Liver (tissue), 9 donors: ENCODE results near the gene ARSK. TPM values are rescaled to one million over a fixed set of nuclear protein-coding genes. Genes with fewer than 3 reads are reported as not detected.
"Not testable (repeated sequence)": the region's sequence is repeated elsewhere in the genome, so short reads cannot be mapped to it uniquely, and the experiment has no call there.

Experiments used
- DNase-seq: peaks from one replicate; pipeline ENCODE4 v3.0.0-alpha.2; 2017; ENCODE audit warnings: low spot score
- H3K27ac ChIP-seq, 2 donors: one replicate each; pipeline ENCODE4 v1.7.0; 2013; ENCODE audit warnings: inconsistent platforms in 2 of 2, low read length in 2 of 2, control low read depth in 1 of 2, low read depth in 1 of 2, mild to moderate bottlenecking in 1 of 2
- H3K27me3 ChIP-seq, 4 donors: one replicate each; pipeline versions ENCODE4 v1.6.1 to v1.7.0; 2013; ENCODE audit warnings: low read length in 3 of 4, inconsistent platforms in 1 of 4, mild to moderate bottlenecking in 1 of 4, moderate library complexity in 1 of 4; ENCODE audit not compliant: control insufficient read depth in 4 of 4, insufficient read depth in 4 of 4
- H3K36me3 ChIP-seq, 4 donors: one replicate each; pipeline versions ENCODE4 v1.6.1 to v1.7.0; 2013; ENCODE audit warnings: low read length in 3 of 4, mild to moderate bottlenecking in 3 of 4, low read depth in 1 of 4, moderate library complexity in 1 of 4; ENCODE audit not compliant: control insufficient read depth in 4 of 4, insufficient read depth in 3 of 4
- H3K4me1 ChIP-seq, 4 donors: one replicate each; pipeline versions ENCODE4 v1.6.1 to v1.7.0; 2013; ENCODE audit warnings: low read length in 3 of 4, mild to moderate bottlenecking in 3 of 4, moderate library complexity in 1 of 4; ENCODE audit not compliant: control insufficient read depth in 4 of 4, insufficient read depth in 4 of 4
- H3K4me3 ChIP-seq, 3 donors: one replicate each; pipeline versions ENCODE4 v1.6.1 to v1.7.0; 2013; ENCODE audit warnings: low read length in 3 of 3, control low read depth in 1 of 3, low read depth in 1 of 3, mild to moderate bottlenecking in 1 of 3
- H3K9ac ChIP-seq, 2 donors: one replicate each; pipeline ENCODE4 v1.7.0; 2013; ENCODE audit warnings: low read length in 2 of 2, mild to moderate bottlenecking in 2 of 2, moderate library complexity in 2 of 2, control low read depth in 1 of 2, low read depth in 1 of 2
- H3K9me3 ChIP-seq, 4 donors: one replicate each; pipeline versions ENCODE4 v1.6.1 to v1.7.0; 2013; ENCODE audit warnings: low read length in 3 of 4; ENCODE audit not compliant: control insufficient read depth in 4 of 4
- ATF3 ChIP-seq: IDR thresholded peaks from 2 replicates; pipeline ENCODE4 v1.6.1; 2016; ENCODE audit warnings: antibody characterized with exemption
- CTCF ChIP-seq: fragments of 150-350 bp; IDR thresholded peaks from 2 replicates; pipeline ENCODE4 v1.5.1; 2017; ENCODE audit warnings: improper control_type of control experiment, low read depth, low read length; ENCODE audit not compliant: missing input control
- EGR1 ChIP-seq, 2 donors: IDR thresholded peaks; 2 replicates each; pipeline ENCODE4 v1.6.1; 2016 to 2018; ENCODE audit warnings: antibody characterized with exemption in 2 of 2, low read depth in 2 of 2
- FOXA1 ChIP-seq: IDR thresholded peaks from 2 replicates; pipeline ENCODE4 v1.6.1; 2016; ENCODE audit warnings: antibody characterized with exemption
- FOXA2 ChIP-seq: IDR thresholded peaks from 2 replicates; pipeline ENCODE4 v1.6.1; 2016; ENCODE audit warnings: antibody characterized with exemption
- GABPA ChIP-seq, 2 donors: IDR thresholded peaks in 1 of 2; conservative IDR thresholded peaks in 1 of 2; 2 replicates each; pipeline ENCODE4 v1.6.1; 2016; ENCODE audit warnings: antibody characterized with exemption in 2 of 2, mild to moderate bottlenecking in 1 of 2, moderate library complexity in 1 of 2
- HNF4A ChIP-seq, 2 donors: conservative IDR thresholded peaks; 2 replicates each; pipeline ENCODE4 v1.6.1; 2016; ENCODE audit warnings: antibody characterized with exemption in 2 of 2, mild to moderate bottlenecking in 2 of 2
- HNF4G ChIP-seq: IDR thresholded peaks from 2 replicates; pipeline ENCODE4 v1.6.1; 2016; ENCODE audit warnings: antibody characterized with exemption
- JUND ChIP-seq, 2 donors: IDR thresholded peaks; 2 replicates each; pipeline ENCODE4 v1.6.1; 2016; ENCODE audit warnings: antibody characterized with exemption in 2 of 2
- MAX ChIP-seq: IDR thresholded peaks from 2 replicates; pipeline ENCODE4 v1.6.1; 2016; ENCODE audit warnings: antibody characterized with exemption
- NR2F2 ChIP-seq: IDR thresholded peaks from 2 replicates; pipeline ENCODE4 v1.6.1; 2016; ENCODE audit warnings: antibody characterized with exemption
- RAD21 ChIP-seq, 2 donors: IDR thresholded peaks; 2 replicates each; pipeline ENCODE4 v1.6.1; 2016; ENCODE audit warnings: antibody characterized with exemption in 2 of 2, mild to moderate bottlenecking in 2 of 2
- REST ChIP-seq: IDR thresholded peaks from 2 replicates; pipeline ENCODE4 v1.6.1; 2016; ENCODE audit warnings: antibody characterized with exemption, mild to moderate bottlenecking
- RXRA ChIP-seq, 2 donors: IDR thresholded peaks; 2 replicates each; pipeline ENCODE4 v1.6.1; 2017 to 2018; ENCODE audit warnings: antibody characterized with exemption in 2 of 2, mild to moderate bottlenecking in 1 of 2
- SP1 ChIP-seq: IDR thresholded peaks from 2 replicates; pipeline ENCODE4 v1.6.1; 2018; ENCODE audit warnings: antibody characterized with exemption, mild to moderate bottlenecking
- TAF1 ChIP-seq: conservative IDR thresholded peaks from 2 replicates; pipeline ENCODE4 v1.6.1; 2016; ENCODE audit warnings: antibody characterized with exemption, mild to moderate bottlenecking
- YY1 ChIP-seq: IDR thresholded peaks from 2 replicates; pipeline ENCODE4 v1.6.1; 2016; ENCODE audit warnings: antibody characterized with exemption, mild to moderate bottlenecking
- ZBTB33 ChIP-seq: IDR thresholded peaks from 2 replicates; pipeline ENCODE4 v1.6.1; 2016; ENCODE audit warnings: antibody characterized with exemption
- WGBS: extraction: QIAGEN DNeasy Blood & Tissue Kit; methylation state at CpG from one replicate; pipeline ENCODE4 v1.1.7; 2013; 5-methylcytosine and 5-hydroxymethylcytosine counted together
- polyA plus RNA-seq, 2 donors: library from polyadenylated mRNA; stranded (reverse) in 1 of 2; unstranded in 1 of 2; fragments of 200-250 nt in 1 of 2; fragments of >200 nt in 1 of 2; fragmentation: Nextera tagmentation in 1 of 2; extraction: Ambion mirVana in 1 of 2; gene quantifications; one replicate each; pipeline versions ENCODE4 v1.2.1 to v1.2.3, GENCODE V29; 2013 to 2015
- total RNA-seq, 2 donors: library from RNA; depleted of rRNA; stranded (reverse); fragments of >200 nt; gene quantifications; one replicate each; pipeline ENCODE4 v1.2.3, GENCODE V29; 2014
- donor health status: healthy.
- donor health status: healthy.
- donor health status: healthy.
- donor health status: healthy.
- donor health status: healthy.

ARSK gene
- total and polyA plus RNA-seq, 4 donors = 2.4 to 6.8 (median 3.3) TPM

- H3K27ac ChIP-seq = peak overlapping the region; percentile 17 to 67
- DNase-seq = no peak
- no peaks in the 10 kb centered on the region for H3K9me3 ChIP-seq
- H3K4me3 ChIP-seq = no peak overlapping the region
- peak overlapping the region in 1 of 2 donors; percentile 76 for H3K9ac ChIP-seq
- no peaks in the 10 kb centered on the region for H3K36me3 ChIP-seq
- no peak for TF ChIP-seq TAF1
- peak; percentile 78 for TF ChIP-seq CTCF
- no peak for TF ChIP-seq FOXA2
- no peak for TF ChIP-seq EGR1 (IDR thresholded peaks at IDR 0.05; ENCODE audit: low read depth in 2 of 2)
- no peak for TF ChIP-seq ZBTB33
- TF ChIP-seq FOXA1 = no peak
- no peak for TF ChIP-seq REST
- TF ChIP-seq JUND (IDR thresholded peaks at IDR 0.05) = no peak
- TF ChIP-seq YY1 = peak; percentile 30
- TF ChIP-seq HNF4A (conservative IDR thresholded peaks at IDR 0.05) = peak in 1 of 2 donors; percentile 16
- no peak for TF ChIP-seq GABPA (IDR thresholded peaks at IDR 0.05 in 1 of 2, conservative IDR thresholded peaks at IDR 0.05 in 1 of 2)
- TF ChIP-seq MAX = no peak
- TF ChIP-seq SP1 = peak; percentile 33
- no peak for TF ChIP-seq RXRA (IDR thresholded peaks at IDR 0.05)
- TF ChIP-seq ATF3 = no peak
- peak; percentile 11 for TF ChIP-seq HNF4G
- TF ChIP-seq RAD21 (IDR thresholded peaks at IDR 0.05) = peak; percentile 94 to 96
- TF ChIP-seq NR2F2 = no peak
- WGBS = 18% methylated on average over 4 of the region's 4 CpGs
- H3K4me1 ChIP-seq = peaks cover 7 to 43% (median 19%) of the 10 kb centered on the region in 4 donors
- H3K27me3 ChIP-seq = no peaks in the 10 kb centered on the region
These were observed 89.6 kb downstream of the ARSK start for GRCh38 chr5:95644351-95645042.

GRCh38 chr5:95646226-95646568 is 91.3 kb downstream of the ARSK start:
- H3K9me3 ChIP-seq, H3K36me3 ChIP-seq, DNase-seq, H3K27me3 ChIP-seq, H3K4me3 ChIP-seq, H3K9ac ChIP-seq: not testable (repeated sequence)
- Histone ChIP-seq H3K4me1 (peaks cover 9 to 45% (median 26%) of the 10 kb centered on the region in 4 donors), H3K27ac (peak overlapping the region; percentile 28 to 99)
- 66% methylated on average over 17 of the region's 17 CpGs for WGBS
